Panc1 (cell line): ENCODE measurements around the gene DMP1. TPM values are rescaled to one million over a fixed set of nuclear protein-coding genes. Genes with fewer than 3 reads are reported as not detected.

ENCODE experiments used
- ATAC-seq: fragments of 200-7000 bp; cut with Tn5 transposase; 2 replicates; pipeline ENCODE4 v1.9.1; 2020; ENCODE audit warnings: mild to moderate bottlenecking, moderate library complexity
- BruUV-seq: library from RNA; stranded (reverse); fragments of 400-500 nt; replicated peaks from 2 replicates; lab custom pipeline; 2021; lab: Mats Ljungman, UMichigan
- CTCF ChIA-PET: fragments of 300-600 bp; sonication (Branson Sonifier 250); formaldehyde crosslinking; loops from one replicate; lab custom pipeline; 2022; ENCODE audit warnings: antibody characterized with exemption; lab: Charles Lee
- POLR2A ChIA-PET: fragments of 300-600 bp; sonication (Branson Sonifier 250); formaldehyde crosslinking; loops from one replicate; lab custom pipeline; 2022; ENCODE audit warnings: antibody characterized with exemption; lab: Charles Lee
- DNase-seq: peaks from one replicate; pipeline ENCODE4 v3.0.0-alpha.2; 2010; ENCODE audit warnings: low read depth, low spot score
- H3K27ac ChIP-seq: 2 replicates; pipeline ENCODE4 v1.5.1; 2011; ENCODE audit warnings: mild to moderate bottlenecking, low read length, inconsistent platforms
- H3K27me3 ChIP-seq: fragments of 200-500 bp; sonication (Bioruptor generic); 2 replicates; pipeline ENCODE4 v1.6.0; 2014; ENCODE audit warnings: low read length, inconsistent platforms; ENCODE audit not compliant: control insufficient read depth, insufficient read depth
- H3K36me3 ChIP-seq: fragments of 200-500 bp; sonication (Bioruptor generic); 2 replicates; pipeline ENCODE4 v1.5.1; 2014; ENCODE audit warnings: inconsistent platforms, mild to moderate bottlenecking, low read length, moderate library complexity; ENCODE audit not compliant: control insufficient read depth, insufficient read depth
- H3K4me1 ChIP-seq: 2 replicates; pipeline ENCODE4 v1.5.1; 2011; ENCODE audit warnings: inconsistent platforms, mild to moderate bottlenecking, low read length, moderate library complexity; ENCODE audit not compliant: control insufficient read depth, insufficient read depth
- H3K4me3 ChIP-seq, 2 experiments: 2 replicates each; pipeline ENCODE4 v1.5.1; 2011 to 2012; ENCODE audit warnings: low read depth in 2 of 2, low read length in 2 of 2, mild to moderate bottlenecking in 2 of 2, inconsistent platforms in 1 of 2, moderate library complexity in 1 of 2
- H3K9me3 ChIP-seq: fragments of 200-500 bp; sonication (Bioruptor generic); 2 replicates; pipeline ENCODE4 v1.5.1; 2014; ENCODE audit warnings: low read depth, mild to moderate bottlenecking, inconsistent platforms, low read length, moderate library complexity; ENCODE audit not compliant: control insufficient read depth, insufficient read depth
- POLR2AphosphoS5 ChIP-seq: IDR thresholded peaks from 2 replicates; pipeline ENCODE4 v1.6.1; 2012; ENCODE audit warnings: mild to moderate bottlenecking, low read depth, low read length, moderate library complexity
- SIN3A ChIP-seq: IDR thresholded peaks from 2 replicates; pipeline ENCODE4 v1.6.1; 2012; ENCODE audit warnings: low read depth, mild to moderate bottlenecking, low read length, moderate library complexity, borderline replicate concordance; ENCODE audit not compliant: insufficient read depth
- TCF7L2 ChIP-seq: IDR thresholded peaks from 2 replicates; pipeline ENCODE4 v1.6.1; 2011; ENCODE audit warnings: mild to moderate bottlenecking, low read depth, low read length, inconsistent platforms
- in situ Hi-C: cut with HindIII; loops from 2 replicates; pipeline ENCODE4 v1.10.0; 2016; ENCODE audit warnings: low sequenced_read_pairs, low pct_unique_long_range_greater_than_20kb
- intact Hi-C: fragments of 100-400 bp; cut with micrococcal nuclease; formaldehyde crosslinking; loops from one replicate; pipeline ENCODE4 v1.10.0; 2022; ENCODE audit not compliant: unreplicated experiment
- total RNA-seq: library from RNA; stranded (reverse); gene quantifications from one replicate; pipeline ENCODE4 v1.2.1, GENCODE V29; 2021; ENCODE audit not compliant: unreplicated experiment
- TF ChIP-seq, protein P1 (sequence below), 2 experiments: IDR thresholded peaks; 2 replicates each; pipeline ENCODE4 v1.6.1; 2011 to 2012; ENCODE audit warnings: low read depth in 2 of 2, control low read depth in 1 of 2, low read length in 1 of 2, mild to moderate bottlenecking in 1 of 2, moderate library complexity in 1 of 2; ENCODE audit not compliant: insufficient read depth in 1 of 2
- TF ChIP-seq, protein P2 (sequence below): fragments of 450-650 bp; IDR thresholded peaks from 2 replicates; pipeline ENCODE4 v1.5.1; 2017; ENCODE audit warnings: mild to moderate bottlenecking

Gene DMP1
- total RNA-seq, 1 experiment from 2014 or later: not detected

DNA sequence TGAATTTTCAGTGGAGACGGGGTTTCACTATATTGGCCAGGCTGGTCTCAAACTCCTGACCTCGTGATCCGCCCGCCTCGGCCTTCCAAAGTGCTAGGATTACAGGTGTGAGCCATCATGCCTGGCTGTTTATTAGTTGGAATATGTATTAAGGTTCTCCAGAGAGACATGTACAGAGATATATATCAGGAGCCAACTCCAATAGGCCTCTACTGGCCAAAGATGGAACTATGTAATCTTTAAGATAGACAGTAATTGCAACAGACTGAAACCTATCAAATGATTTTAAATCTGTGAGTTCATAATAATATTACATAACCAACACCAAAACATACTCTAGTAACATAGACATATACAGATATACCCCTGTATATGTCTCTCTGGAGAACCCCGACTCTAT, 5.8 kb upstream of the DMP1 start:
- ChIA-PET CTCF (interaction anchor here (0.6 kb wide), 2 partner anchors 9 to 352 kb away, joined by 3 to 4 read pairs; no protein-coding TSS in a partner anchor), POLR2A (no interaction called here)
- Histone ChIP-seq H3K27me3 (no peaks in the 10 kb centered on the region), H3K27ac (no peak overlapping the region), H3K36me3 (no peaks in the 10 kb centered on the region), H3K4me3 (no peak overlapping the region), H3K9me3 (no peaks in the 10 kb centered on the region), H3K4me1 (no peaks in the 10 kb centered on the region)
- BruUV-seq: no TSS peak
- ATAC-seq (no peak), DNase-seq (no peak)
- intact Hi-C loops: no loop called here
- in situ Hi-C loops: no loop called here
- no peak for TF ChIP-seq POLR2AphosphoS5

DNA sequence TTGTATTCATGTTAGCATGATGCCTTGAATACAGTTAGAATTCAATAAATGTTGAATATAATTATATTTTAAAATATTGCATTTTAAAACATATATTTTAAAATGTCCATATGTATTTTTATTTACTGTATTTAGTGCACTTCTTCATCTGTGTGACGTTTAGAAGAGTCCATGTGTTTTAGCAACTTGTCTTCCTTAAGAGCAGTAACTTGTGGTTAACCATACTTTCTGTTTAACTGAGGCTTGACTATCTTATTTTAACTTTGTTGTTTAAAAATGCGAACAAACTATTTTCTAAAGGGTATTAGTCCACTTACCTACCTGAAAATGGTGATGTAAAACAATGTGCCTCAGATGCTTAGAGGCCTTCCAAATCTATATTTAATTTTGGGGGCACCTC, 858 bp downstream of the DMP1 start:
- no peaks in the 10 kb centered on the region for H3K4me1 ChIP-seq
- H3K9me3 ChIP-seq: no peaks in the 10 kb centered on the region
- no TSS peak for BruUV-seq
- no peaks in the 10 kb centered on the region for H3K27me3 ChIP-seq
- DNase-seq (no peak), ATAC-seq (no peak)
- ChIA-PET POLR2A (no interaction called here), CTCF (no interaction called here)
- no peak overlapping the region for H3K27ac ChIP-seq
- no peak overlapping the region for H3K4me3 ChIP-seq
- TF ChIP-seq, protein P1, sequence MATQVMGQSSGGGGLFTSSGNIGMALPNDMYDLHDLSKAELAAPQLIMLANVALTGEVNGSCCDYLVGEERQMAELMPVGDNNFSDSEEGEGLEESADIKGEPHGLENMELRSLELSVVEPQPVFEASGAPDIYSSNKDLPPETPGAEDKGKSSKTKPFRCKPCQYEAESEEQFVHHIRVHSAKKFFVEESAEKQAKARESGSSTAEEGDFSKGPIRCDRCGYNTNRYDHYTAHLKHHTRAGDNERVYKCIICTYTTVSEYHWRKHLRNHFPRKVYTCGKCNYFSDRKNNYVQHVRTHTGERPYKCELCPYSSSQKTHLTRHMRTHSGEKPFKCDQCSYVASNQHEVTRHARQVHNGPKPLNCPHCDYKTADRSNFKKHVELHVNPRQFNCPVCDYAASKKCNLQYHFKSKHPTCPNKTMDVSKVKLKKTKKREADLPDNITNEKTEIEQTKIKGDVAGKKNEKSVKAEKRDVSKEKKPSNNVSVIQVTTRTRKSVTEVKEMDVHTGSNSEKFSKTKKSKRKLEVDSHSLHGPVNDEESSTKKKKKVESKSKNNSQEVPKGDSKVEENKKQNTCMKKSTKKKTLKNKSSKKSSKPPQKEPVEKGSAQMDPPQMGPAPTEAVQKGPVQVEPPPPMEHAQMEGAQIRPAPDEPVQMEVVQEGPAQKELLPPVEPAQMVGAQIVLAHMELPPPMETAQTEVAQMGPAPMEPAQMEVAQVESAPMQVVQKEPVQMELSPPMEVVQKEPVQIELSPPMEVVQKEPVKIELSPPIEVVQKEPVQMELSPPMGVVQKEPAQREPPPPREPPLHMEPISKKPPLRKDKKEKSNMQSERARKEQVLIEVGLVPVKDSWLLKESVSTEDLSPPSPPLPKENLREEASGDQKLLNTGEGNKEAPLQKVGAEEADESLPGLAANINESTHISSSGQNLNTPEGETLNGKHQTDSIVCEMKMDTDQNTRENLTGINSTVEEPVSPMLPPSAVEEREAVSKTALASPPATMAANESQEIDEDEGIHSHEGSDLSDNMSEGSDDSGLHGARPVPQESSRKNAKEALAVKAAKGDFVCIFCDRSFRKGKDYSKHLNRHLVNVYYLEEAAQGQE (IDR thresholded peaks at IDR 0.05; ENCODE audit: insufficient read depth in 1 of 2, low read depth in 2 of 2, low read length in 1 of 2): no peak
- no peak for TF ChIP-seq TCF7L2
- no peak for TF ChIP-seq SIN3A
- TF ChIP-seq, protein P2, sequence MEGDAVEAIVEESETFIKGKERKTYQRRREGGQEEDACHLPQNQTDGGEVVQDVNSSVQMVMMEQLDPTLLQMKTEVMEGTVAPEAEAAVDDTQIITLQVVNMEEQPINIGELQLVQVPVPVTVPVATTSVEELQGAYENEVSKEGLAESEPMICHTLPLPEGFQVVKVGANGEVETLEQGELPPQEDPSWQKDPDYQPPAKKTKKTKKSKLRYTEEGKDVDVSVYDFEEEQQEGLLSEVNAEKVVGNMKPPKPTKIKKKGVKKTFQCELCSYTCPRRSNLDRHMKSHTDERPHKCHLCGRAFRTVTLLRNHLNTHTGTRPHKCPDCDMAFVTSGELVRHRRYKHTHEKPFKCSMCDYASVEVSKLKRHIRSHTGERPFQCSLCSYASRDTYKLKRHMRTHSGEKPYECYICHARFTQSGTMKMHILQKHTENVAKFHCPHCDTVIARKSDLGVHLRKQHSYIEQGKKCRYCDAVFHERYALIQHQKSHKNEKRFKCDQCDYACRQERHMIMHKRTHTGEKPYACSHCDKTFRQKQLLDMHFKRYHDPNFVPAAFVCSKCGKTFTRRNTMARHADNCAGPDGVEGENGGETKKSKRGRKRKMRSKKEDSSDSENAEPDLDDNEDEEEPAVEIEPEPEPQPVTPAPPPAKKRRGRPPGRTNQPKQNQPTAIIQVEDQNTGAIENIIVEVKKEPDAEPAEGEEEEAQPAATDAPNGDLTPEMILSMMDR: no peak
- TF ChIP-seq POLR2AphosphoS5: no peak
- intact Hi-C loops: no loop called here
- in situ Hi-C loops: no loop called here
- H3K36me3 ChIP-seq: no peaks in the 10 kb centered on the region

DNA sequence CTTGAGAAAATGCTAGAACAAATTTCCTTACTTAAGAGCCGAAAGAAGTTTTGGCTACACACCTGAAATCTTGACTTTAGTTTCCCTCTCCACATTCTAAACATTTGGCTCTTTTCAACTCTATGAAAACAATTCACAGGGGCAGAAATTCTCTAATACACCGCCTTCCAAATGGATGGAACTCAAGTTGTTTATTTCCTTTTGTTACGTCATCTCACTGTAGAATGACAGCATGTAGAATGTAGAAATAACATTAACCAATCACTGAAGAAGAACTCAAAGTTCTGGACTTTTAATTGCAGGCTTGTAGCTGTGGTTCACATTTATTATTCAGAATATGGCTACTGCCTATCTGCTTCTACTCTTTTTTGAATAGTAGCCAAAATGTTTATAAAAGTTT, 1.9 kb downstream of the DMP1 start:
- H3K4me3 ChIP-seq: no peak overlapping the region
- no peaks in the 10 kb centered on the region for H3K9me3 ChIP-seq
- no peaks in the 10 kb centered on the region for H3K36me3 ChIP-seq
- TF ChIP-seq TCF7L2 (no peak), SIN3A (no peak), POLR2AphosphoS5 (no peak)
- TF ChIP-seq, protein P2: no peak
- TF ChIP-seq, protein P1 (IDR thresholded peaks at IDR 0.05; ENCODE audit: insufficient read depth in 1 of 2, low read depth in 2 of 2, low read length in 1 of 2): no peak
- no TSS peak for BruUV-seq
- no peaks in the 10 kb centered on the region for H3K27me3 ChIP-seq
- ChIA-PET POLR2A (no interaction called here), CTCF (no interaction called here)
- no peak overlapping the region for H3K27ac ChIP-seq
- H3K4me1 ChIP-seq: no peaks in the 10 kb centered on the region
- DNase-seq (no peak), ATAC-seq (no peak)
- intact Hi-C loops (no loop called here), in situ Hi-C loops (no loop called here)
